Glutamatergic neuron (in vitro differentiated cells): ENCODE results near the gene FBXO8. TPM values are rescaled to one million over a fixed set of nuclear protein-coding genes. Genes with fewer than 3 reads are reported as not detected.
A peak's percentile ranks its signal among the peaks of the same experiment; 100 is the strongest.

ENCODE experiments used
- DNase-seq: peaks from one replicate; pipeline ENCODE4 v3.0.0; 2022
- H3K27ac Mint-ChIP-seq: one replicate; pipeline ENCODE4 v1.8.0; 2020; ENCODE audit warnings: mild to moderate bottlenecking, mixed read lengths, inconsistent platforms; ENCODE audit not compliant: unreplicated experiment
- H3K27me3 Mint-ChIP-seq: one replicate; pipeline ENCODE4 v1.8.0; 2020; ENCODE audit warnings: mild to moderate bottlenecking, moderate library complexity, mixed read lengths, inconsistent platforms; ENCODE audit not compliant: unreplicated experiment
- H3K36me3 Mint-ChIP-seq: one replicate; pipeline ENCODE4 v1.8.0; 2020; ENCODE audit warnings: mild to moderate bottlenecking, mixed read lengths, inconsistent platforms; ENCODE audit not compliant: unreplicated experiment
- H3K4me1 Mint-ChIP-seq: one replicate; pipeline ENCODE4 v1.8.0; 2020; ENCODE audit warnings: mild to moderate bottlenecking, low read depth, mixed read lengths, inconsistent platforms; ENCODE audit not compliant: unreplicated experiment
- H3K4me3 Mint-ChIP-seq: one replicate; pipeline ENCODE4 v1.8.0; 2020; ENCODE audit warnings: mild to moderate bottlenecking, mixed read lengths, inconsistent platforms; ENCODE audit not compliant: unreplicated experiment
- H3K9me3 Mint-ChIP-seq: one replicate; pipeline ENCODE4 v1.8.0; 2020; ENCODE audit warnings: mild to moderate bottlenecking, moderate library complexity, mixed read lengths, inconsistent platforms; ENCODE audit not compliant: unreplicated experiment
- CTCF ChIP-seq: fragments of 200-600 bp; sonication (generic); IDR thresholded peaks from one replicate; pipeline ENCODE4 v1.5.0; 2021; ENCODE audit not compliant: partially characterized antibody, unreplicated experiment
- long read RNA-seq: library from polyadenylated mRNA; unstranded; transcript quantifications from one replicate; pipeline ENCODE4 v2.0.0, GENCODE V29; 2020; ENCODE audit not compliant: unreplicated experiment
- total RNA-seq: library from RNA; stranded (reverse); fragmentation: NEBNext Ultra II Directional; extraction: Animal tissue kit (Norgen Biotek cat#: 25700); gene quantifications from one replicate; pipeline ENCODE4 v1.2.1, GENCODE V29; 2021; ENCODE audit not compliant: unreplicated experiment

FBXO8 gene, protein sequence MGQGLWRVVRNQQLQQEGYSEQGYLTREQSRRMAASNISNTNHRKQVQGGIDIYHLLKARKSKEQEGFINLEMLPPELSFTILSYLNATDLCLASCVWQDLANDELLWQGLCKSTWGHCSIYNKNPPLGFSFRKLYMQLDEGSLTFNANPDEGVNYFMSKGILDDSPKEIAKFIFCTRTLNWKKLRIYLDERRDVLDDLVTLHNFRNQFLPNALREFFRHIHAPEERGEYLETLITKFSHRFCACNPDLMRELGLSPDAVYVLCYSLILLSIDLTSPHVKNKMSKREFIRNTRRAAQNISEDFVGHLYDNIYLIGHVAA
- 23.1 TPM for total RNA-seq
- long read RNA-seq, transcript FBXO8-201 (6 exons, 2,577 nt), result major isoform, 9 of 10 reads
- long read RNA-seq, partial matches to known transcripts, result 0 of 10 reads
- long read RNA-seq, other reads (novel, unspliced or antisense), result 1 of 10 reads

DNA sequence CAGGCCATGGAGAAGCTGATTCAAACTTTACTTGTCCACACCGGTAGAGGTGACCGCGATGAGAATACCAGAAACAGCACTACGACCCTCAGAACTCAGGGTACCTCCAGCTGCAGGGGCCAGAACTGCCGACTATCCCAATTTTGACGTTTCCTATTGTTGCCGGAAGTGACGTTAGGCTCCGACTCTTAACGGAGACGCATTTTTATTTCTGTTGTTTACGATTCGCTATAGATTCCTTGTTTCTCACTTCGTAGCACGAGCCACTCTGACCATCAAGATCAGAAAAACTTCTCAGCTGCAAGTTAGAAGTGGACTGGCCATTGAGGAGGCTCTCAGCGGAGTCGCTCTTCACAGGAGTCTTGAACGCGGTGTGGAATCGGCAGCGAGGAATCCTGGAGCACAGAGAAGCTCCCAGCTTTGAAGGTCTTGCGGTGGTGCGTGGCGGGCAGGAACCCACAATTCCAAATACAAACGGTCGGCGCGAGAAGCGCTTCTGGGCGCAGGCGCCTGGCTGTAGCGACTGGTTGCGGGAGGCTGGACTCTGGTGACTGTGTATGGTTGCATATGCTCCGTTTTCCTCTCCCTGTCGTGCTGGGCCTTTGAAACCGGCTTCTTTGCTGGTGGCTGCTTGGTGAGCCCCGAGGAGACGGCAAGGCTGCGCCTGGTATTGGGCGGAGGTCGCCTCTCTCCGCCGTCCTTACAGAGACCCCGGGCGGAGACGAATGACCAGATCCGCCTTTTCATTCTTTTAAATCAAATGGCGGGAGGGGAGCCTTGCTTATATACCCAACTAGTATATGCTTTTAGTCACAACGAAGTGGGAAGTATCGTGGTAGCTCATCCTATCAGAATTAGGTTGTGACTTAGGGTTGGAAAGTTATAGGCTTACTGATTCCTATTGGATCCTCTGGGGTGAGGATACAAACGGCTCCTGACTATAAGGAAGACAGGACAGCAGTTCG, at the start of gene FBXO8, which contains the start of gene CEP44:
FBXO8 (minus strand) TSS at position 161 of the 965 bp plus-strand sequence. CDS start 20,575 bp downstream, outside the sequence.
CEP44 (plus strand) TSS at position 405 of the 965 bp plus-strand sequence. CDS start 15,211 bp downstream, outside the sequence.
- H3K36me3 Mint-ChIP-seq, result peaks cover 9% of the 10 kb centered on the region
- DNase-seq, result peak; percentile 78
- peak within 1 kb of the TSS; percentile 100 for H3K27ac Mint-ChIP-seq
- H3K4me3 Mint-ChIP-seq, result peak within 1 kb of the TSS; percentile 98
- H3K27me3 Mint-ChIP-seq, result peaks cover 10% of the 10 kb centered on the region
- TF ChIP-seq CTCF, result no peak
- H3K4me1 Mint-ChIP-seq, result peaks cover 21% of the 10 kb centered on the region
- H3K9me3 Mint-ChIP-seq, result peaks cover 12% of the 10 kb centered on the region

DNA sequence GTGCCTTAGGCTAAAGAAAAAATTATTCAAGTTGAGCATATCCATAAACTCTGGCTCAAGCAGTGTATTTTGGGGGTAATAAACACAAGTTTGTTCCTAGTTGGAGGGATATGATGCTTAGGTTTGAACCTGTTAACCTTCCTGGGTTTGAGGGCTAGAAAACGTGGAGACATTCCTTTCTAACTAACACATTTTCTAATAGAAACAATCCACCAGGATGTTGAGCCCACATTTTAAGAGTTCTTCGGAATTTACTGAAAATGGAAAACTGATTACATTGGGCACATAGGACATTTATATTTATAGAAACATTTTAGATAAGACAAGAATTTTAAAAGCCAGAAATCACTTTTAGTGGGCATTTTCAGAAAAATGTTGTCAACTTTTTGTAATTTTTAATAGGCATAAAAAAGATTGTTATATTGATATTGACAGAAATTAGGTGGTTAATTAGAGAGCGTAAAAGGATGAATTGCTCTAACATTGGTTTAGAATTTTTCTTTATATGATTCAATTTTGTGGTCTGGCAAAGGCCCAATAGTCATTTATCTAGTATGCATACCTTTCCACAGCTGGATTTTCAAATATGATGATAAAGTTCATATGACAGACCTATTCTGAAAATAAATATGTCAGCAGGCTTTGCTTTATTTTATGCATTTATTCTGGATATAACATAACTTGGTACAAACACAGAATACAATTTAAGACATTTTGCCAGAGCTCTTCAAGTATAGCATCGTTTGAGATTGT, 49.5 kb upstream of the FBXO8 start:
- H3K27me3 Mint-ChIP-seq, result no peaks in the 10 kb centered on the region
- no peak overlapping the region for H3K4me3 Mint-ChIP-seq
- H3K9me3 Mint-ChIP-seq, result no peaks in the 10 kb centered on the region
- H3K4me1 Mint-ChIP-seq, result no peaks in the 10 kb centered on the region
- no peak for DNase-seq
- H3K36me3 Mint-ChIP-seq, result no peaks in the 10 kb centered on the region
- no peak for TF ChIP-seq CTCF
- H3K27ac Mint-ChIP-seq, result no peak overlapping the region

DNA sequence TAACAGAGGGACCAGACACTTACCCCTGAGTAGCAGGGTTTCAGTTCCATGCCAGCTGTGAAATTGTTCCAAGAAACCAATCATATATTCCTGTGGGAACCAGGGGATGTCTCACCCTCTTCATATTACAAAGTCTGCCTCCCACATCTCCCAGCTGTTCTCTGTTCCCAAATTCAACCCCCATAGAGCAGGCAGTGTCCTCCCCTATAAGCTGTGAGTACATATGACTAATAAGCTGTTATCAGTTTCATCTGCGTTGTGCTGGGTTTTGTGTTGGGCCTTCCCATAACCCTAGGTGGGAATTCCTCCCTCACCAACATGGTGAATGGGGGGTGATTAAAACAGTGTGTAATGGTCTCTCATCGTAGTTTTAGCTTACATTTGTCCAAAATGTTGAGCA, 41.3 kb upstream of the FBXO8 start:
- no peaks in the 10 kb centered on the region for H3K9me3 Mint-ChIP-seq
- H3K36me3 Mint-ChIP-seq, result no peaks in the 10 kb centered on the region
- TF ChIP-seq CTCF, result no peak
- no peak for DNase-seq
- H3K27ac Mint-ChIP-seq, result no peak overlapping the region
- H3K27me3 Mint-ChIP-seq, result no peaks in the 10 kb centered on the region
- H3K4me1 Mint-ChIP-seq, result peaks cover 5% of the 10 kb centered on the region
- no peak overlapping the region for H3K4me3 Mint-ChIP-seq

GRCh38 chr4:174324236-174324635, 40.8 kb upstream of the FBXO8 start:
- H3K4me1 Mint-ChIP-seq, result peaks cover 5% of the 10 kb centered on the region
- H3K36me3 Mint-ChIP-seq, result no peaks in the 10 kb centered on the region
- no peak for DNase-seq
- H3K4me3 Mint-ChIP-seq, result no peak overlapping the region
- no peak for TF ChIP-seq CTCF
- H3K9me3 Mint-ChIP-seq, result no peaks in the 10 kb centered on the region
- H3K27ac Mint-ChIP-seq, result no peak overlapping the region
- H3K27me3 Mint-ChIP-seq, result no peaks in the 10 kb centered on the region
